HFFc6 (cell line): ENCODE results near the gene BMPR1B. TPM values are rescaled to one million over a fixed set of nuclear protein-coding genes. Genes with fewer than 3 reads are reported as not detected.
"Not testable (repeated sequence)": the region's sequence is repeated elsewhere in the genome, so short reads cannot be mapped to it uniquely, and the experiment has no call there.

Experiments
- DNase-seq: peaks from one replicate; pipeline ENCODE4 v3.0.0-alpha.2; 2018
- H3K27ac Mint-ChIP-seq: 2 replicates; pipeline ENCODE4 v1.8.0; 2020; ENCODE audit warnings: mild to moderate bottlenecking, mixed read lengths
- H3K27me3 Mint-ChIP-seq: 2 replicates; pipeline ENCODE4 v1.8.0; 2021; ENCODE audit warnings: mild to moderate bottlenecking, moderate library complexity, mixed read lengths; ENCODE audit not compliant: insufficient read depth
- H3K36me3 Mint-ChIP-seq: 2 replicates; pipeline ENCODE4 v1.8.0; 2021; ENCODE audit warnings: low read depth, mixed read lengths
- H3K4me1 Mint-ChIP-seq: 2 replicates; pipeline ENCODE4 v1.8.0; 2020; ENCODE audit warnings: low read depth, mixed read lengths
- H3K4me3 Mint-ChIP-seq: 2 replicates; pipeline ENCODE4 v1.8.0; 2020; ENCODE audit warnings: mild to moderate bottlenecking, moderate library complexity, mixed read lengths
- H3K9me3 Mint-ChIP-seq: 2 replicates; pipeline ENCODE4 v1.8.0; 2020; ENCODE audit warnings: mild to moderate bottlenecking, mixed read lengths
- CTCF ChIP-seq: fragments of 200-600 bp; sonication (generic); IDR thresholded peaks from 2 replicates; pipeline ENCODE4 v1.5.0; 2021; ENCODE audit warnings: antibody characterized with exemption, mild to moderate bottlenecking
- total RNA-seq, 6 experiments: library from RNA; stranded (reverse); fragmentation: NEBNext Ultra II Directional; extraction: Animal tissue kit (Norgen Biotek cat#: 25700); gene quantifications; 2 replicates in 1 of 6; 3 replicates in 5 of 6; pipeline ENCODE4 v1.2.3, GENCODE V29; 2021

The BMPR1B gene
- total RNA-seq, 6 experiments from 2014 or later: not detected

GRCh38 chr4:95162867-95163266 lies 405.1 kb downstream of the BMPR1B start:
- Mint-ChIP-seq H3K4me3 (no peak overlapping the region), H3K9me3 (no peaks in the 10 kb centered on the region), H3K4me1 (no peaks in the 10 kb centered on the region), H3K36me3 (no peaks in the 10 kb centered on the region), H3K27ac (no peak overlapping the region), H3K27me3 (peaks cover 17% of the 10 kb centered on the region)
- TF ChIP-seq CTCF: no peak
- DNase-seq: no peak

- H3K4me1 Mint-ChIP-seq: no peaks in the 10 kb centered on the region
- DNase-seq: peak; percentile 62
- H3K36me3 Mint-ChIP-seq: no peaks in the 10 kb centered on the region
- no peak overlapping the region for H3K4me3 Mint-ChIP-seq
- H3K9me3 Mint-ChIP-seq: no peaks in the 10 kb centered on the region
- no peak overlapping the region for H3K27ac Mint-ChIP-seq
- TF ChIP-seq CTCF: peak; percentile 85
- peaks cover 8% of the 10 kb centered on the region for H3K27me3 Mint-ChIP-seq
These were observed 408.3 kb downstream of the BMPR1B start for GRCh38 chr4:95165926-95166524.

- no peaks in the 10 kb centered on the region for H3K4me1 Mint-ChIP-seq
- no peak for TF ChIP-seq CTCF
- H3K36me3 Mint-ChIP-seq: no peaks in the 10 kb centered on the region
- DNase-seq: no peak
- H3K27ac Mint-ChIP-seq: no peak overlapping the region
- H3K4me3 Mint-ChIP-seq: no peak overlapping the region
- no peaks in the 10 kb centered on the region for H3K9me3 Mint-ChIP-seq
- peaks cover 2% of the 10 kb centered on the region for H3K27me3 Mint-ChIP-seq
These were observed 410.1 kb downstream of the BMPR1B start for GRCh38 chr4:95167805-95168204.

GRCh38 chr4:95170176-95170575 lies 412.4 kb downstream of the BMPR1B start:
- H3K27ac Mint-ChIP-seq: no peak overlapping the region
- H3K4me3 Mint-ChIP-seq: no peak overlapping the region
- no peak for DNase-seq
- TF ChIP-seq CTCF: no peak
- no peaks in the 10 kb centered on the region for H3K9me3 Mint-ChIP-seq
- no peaks in the 10 kb centered on the region for H3K36me3 Mint-ChIP-seq
- H3K27me3 Mint-ChIP-seq: peaks cover 2% of the 10 kb centered on the region; the same call in 1 of the 2 replicates
- H3K4me1 Mint-ChIP-seq: no peaks in the 10 kb centered on the region

GRCh38 chr4:95171377-95171776 lies 413.6 kb downstream of the BMPR1B start:
- not testable (repeated sequence) for H3K4me1 Mint-ChIP-seq, H3K27ac Mint-ChIP-seq, H3K36me3 Mint-ChIP-seq, DNase-seq, H3K4me3 Mint-ChIP-seq, H3K9me3 Mint-ChIP-seq, H3K27me3 Mint-ChIP-seq

- Mint-ChIP-seq H3K4me1 (no peaks in the 10 kb centered on the region), H3K27ac (no peak overlapping the region)
These were observed 421.2 kb downstream of the BMPR1B start for GRCh38 chr4:95178938-95179337.

More at GRCh38 chr4:95178938-95179337, 421.2 kb downstream of the BMPR1B start:
- no peak for TF ChIP-seq CTCF
- Mint-ChIP-seq H3K36me3 (no peaks in the 10 kb centered on the region), H3K4me3 (no peak overlapping the region), H3K27me3 (peaks cover 10% of the 10 kb centered on the region), H3K9me3 (no peaks in the 10 kb centered on the region)
- no peak for DNase-seq
